PFSK-1 (cell line): ENCODE data around the gene WDR20.

ENCODE experiments used
- POLR2AphosphoS5 ChIP-seq: IDR thresholded peaks from 2 replicates; pipeline ENCODE4 v1.6.1; 2012; ENCODE audit warnings: low read depth, mild to moderate bottlenecking, control low read depth, low read length, moderate library complexity
- SIN3A ChIP-seq: IDR thresholded peaks from 2 replicates; pipeline ENCODE4 v1.6.1; 2012; ENCODE audit warnings: mild to moderate bottlenecking, low read length, moderate library complexity, borderline replicate concordance; ENCODE audit not compliant: insufficient read depth
- TF ChIP-seq, protein P1 (sequence below), 2 experiments: IDR thresholded peaks; 2 replicates each; pipeline versions ENCODE4 v1.6.1 to v1.8.0; 2011 to 2012; ENCODE audit warnings: low read depth in 2 of 2, low read length in 2 of 2, control low read depth in 1 of 2, inconsistent platforms in 1 of 2, mild to moderate bottlenecking in 1 of 2, moderate library complexity in 1 of 2; ENCODE audit not compliant: insufficient read depth in 1 of 2

- no peak for TF ChIP-seq POLR2AphosphoS5
- TF ChIP-seq SIN3A, result no peak
- TF ChIP-seq, protein P1, sequence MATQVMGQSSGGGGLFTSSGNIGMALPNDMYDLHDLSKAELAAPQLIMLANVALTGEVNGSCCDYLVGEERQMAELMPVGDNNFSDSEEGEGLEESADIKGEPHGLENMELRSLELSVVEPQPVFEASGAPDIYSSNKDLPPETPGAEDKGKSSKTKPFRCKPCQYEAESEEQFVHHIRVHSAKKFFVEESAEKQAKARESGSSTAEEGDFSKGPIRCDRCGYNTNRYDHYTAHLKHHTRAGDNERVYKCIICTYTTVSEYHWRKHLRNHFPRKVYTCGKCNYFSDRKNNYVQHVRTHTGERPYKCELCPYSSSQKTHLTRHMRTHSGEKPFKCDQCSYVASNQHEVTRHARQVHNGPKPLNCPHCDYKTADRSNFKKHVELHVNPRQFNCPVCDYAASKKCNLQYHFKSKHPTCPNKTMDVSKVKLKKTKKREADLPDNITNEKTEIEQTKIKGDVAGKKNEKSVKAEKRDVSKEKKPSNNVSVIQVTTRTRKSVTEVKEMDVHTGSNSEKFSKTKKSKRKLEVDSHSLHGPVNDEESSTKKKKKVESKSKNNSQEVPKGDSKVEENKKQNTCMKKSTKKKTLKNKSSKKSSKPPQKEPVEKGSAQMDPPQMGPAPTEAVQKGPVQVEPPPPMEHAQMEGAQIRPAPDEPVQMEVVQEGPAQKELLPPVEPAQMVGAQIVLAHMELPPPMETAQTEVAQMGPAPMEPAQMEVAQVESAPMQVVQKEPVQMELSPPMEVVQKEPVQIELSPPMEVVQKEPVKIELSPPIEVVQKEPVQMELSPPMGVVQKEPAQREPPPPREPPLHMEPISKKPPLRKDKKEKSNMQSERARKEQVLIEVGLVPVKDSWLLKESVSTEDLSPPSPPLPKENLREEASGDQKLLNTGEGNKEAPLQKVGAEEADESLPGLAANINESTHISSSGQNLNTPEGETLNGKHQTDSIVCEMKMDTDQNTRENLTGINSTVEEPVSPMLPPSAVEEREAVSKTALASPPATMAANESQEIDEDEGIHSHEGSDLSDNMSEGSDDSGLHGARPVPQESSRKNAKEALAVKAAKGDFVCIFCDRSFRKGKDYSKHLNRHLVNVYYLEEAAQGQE (IDR thresholded peaks at IDR 0.05; ENCODE audit: insufficient read depth in 1 of 2, low read depth in 2 of 2, low read length in 2 of 2), result no peak
Measured at GRCh38 chr14:102209224-102209966, 69.7 kb downstream of the WDR20 start.
